ENCODE data around the gene TPR.
A peak's percentile ranks its signal among the peaks of the same experiment; 100 is the strongest.

TPR gene

GRCh38 chr1:186310307-186310706 is 64.7 kb downstream of the TPR start:
- ChIA-PET CTCF (no interaction called here), POLR2A (no interaction called here)
- H3K4me3 ChIP-seq (ENCODE audit: control insufficient read depth in 1 of 7, extremely low read depth in 1 of 7, insufficient read depth in 4 of 7, low read depth in 2 of 7, low read length in 6 of 7), result no peak overlapping the region
- peaks cover 8 to 36% (median 15%) of the 10 kb centered on the region in 4 experiments for H3K36me3 ChIP-seq (ENCODE audit: control insufficient read depth in 4 of 4, insufficient read depth in 4 of 4, low read length in 3 of 4)
- H3K27me3 ChIP-seq (replicated peaks in 2 of 5; ENCODE audit: control insufficient read depth in 4 of 5, insufficient read depth in 5 of 5, low read length in 4 of 5), result no peaks in the 10 kb centered on the region
- DNase-seq, result no peak
- H3K9me3 ChIP-seq (ENCODE audit: control extremely low read depth in 1 of 5, control insufficient read depth in 4 of 5, insufficient read depth in 2 of 5, low read depth in 1 of 5, low read length in 4 of 5), result no peaks in the 10 kb centered on the region
- no peak overlapping the region for H3K27ac ChIP-seq (ENCODE audit: insufficient read depth in 1 of 2, low read depth in 1 of 2, low read length in 2 of 2, poor library complexity in 1 of 2, severe bottlenecking in 2 of 2)
- 96% methylated on average over 3 of the region's 4 CpGs for WGBS (ENCODE audit: insufficient coverage)
- H3K4me1 ChIP-seq (ENCODE audit: control extremely low read depth in 1 of 4, control insufficient read depth in 4 of 4, insufficient read depth in 4 of 4, low read length in 3 of 4), result no peaks in the 10 kb centered on the region

- CTCF ChIA-PET, result no interaction called here
- Histone ChIP-seq H3K27ac (ENCODE audit: insufficient read depth in 1 of 2, low read depth in 1 of 2, low read length in 2 of 2, poor library complexity in 1 of 2, severe bottlenecking in 2 of 2) (no peak overlapping the region), H3K4me1 (ENCODE audit: control extremely low read depth in 1 of 4, control insufficient read depth in 4 of 4, insufficient read depth in 4 of 4, low read length in 3 of 4) (no peaks in the 10 kb centered on the region), H3K9me3 (ENCODE audit: control extremely low read depth in 1 of 5, control insufficient read depth in 4 of 5, insufficient read depth in 2 of 5, low read depth in 1 of 5, low read length in 4 of 5) (no peaks in the 10 kb centered on the region), H3K4me3 (ENCODE audit: control insufficient read depth in 1 of 7, extremely low read depth in 1 of 7, insufficient read depth in 4 of 7, low read depth in 2 of 7, low read length in 6 of 7) (no peak overlapping the region), H3K27me3 (replicated peaks in 2 of 5; ENCODE audit: control insufficient read depth in 4 of 5, insufficient read depth in 5 of 5, low read length in 4 of 5) (no peaks in the 10 kb centered on the region), H3K36me3 (ENCODE audit: control insufficient read depth in 4 of 4, insufficient read depth in 4 of 4, low read length in 3 of 4) (peaks cover 4 to 20% (median 10%) of the 10 kb centered on the region in 4 experiments)
- no peak for DNase-seq
- 100% methylated on average over 3 of the region's 6 CpGs for WGBS (ENCODE audit: insufficient coverage)
- POLR2A ChIA-PET, result interaction anchor here (0.7 kb wide), 1 partner anchor 86 kb away, joined by 3 read pairs; no protein-coding TSS in a partner anchor
Measured at GRCh38 chr1:186308264-186309060, 66.6 kb downstream of the TPR start.

- Histone ChIP-seq H3K27ac (ENCODE audit: insufficient read depth in 1 of 2, low read depth in 1 of 2, low read length in 2 of 2, poor library complexity in 1 of 2, severe bottlenecking in 2 of 2) (no peak overlapping the region), H3K4me1 (ENCODE audit: control extremely low read depth in 1 of 4, control insufficient read depth in 4 of 4, insufficient read depth in 4 of 4, low read length in 3 of 4) (no peaks in the 10 kb centered on the region), H3K4me3 (ENCODE audit: control insufficient read depth in 1 of 7, extremely low read depth in 1 of 7, insufficient read depth in 4 of 7, low read depth in 2 of 7, low read length in 6 of 7) (no peak overlapping the region), H3K36me3 (ENCODE audit: control insufficient read depth in 4 of 4, insufficient read depth in 4 of 4, low read length in 3 of 4) (peaks cover under 1 to 11% (median 4%) of the 10 kb centered on the region in 4 experiments), H3K27me3 (replicated peaks in 2 of 5; ENCODE audit: control insufficient read depth in 4 of 5, insufficient read depth in 5 of 5, low read length in 4 of 5) (no peaks in the 10 kb centered on the region), H3K9me3 (ENCODE audit: control extremely low read depth in 1 of 5, control insufficient read depth in 4 of 5, insufficient read depth in 2 of 5, low read depth in 1 of 5, low read length in 4 of 5) (no peaks in the 10 kb centered on the region)
- DNase-seq, result no peak
- WGBS (ENCODE audit: insufficient coverage), result 100% methylated on average over 1 of the region's 6 CpGs
- CTCF ChIA-PET, result interaction anchor here (0.6 kb wide), 1 partner anchor 23 kb away, joined by 3 read pairs; no protein-coding TSS in a partner anchor
- POLR2A ChIA-PET, result interaction anchor here (0.7 kb wide), 1 partner anchor 87 kb away, joined by 3 read pairs; no protein-coding TSS in a partner anchor
Measured at GRCh38 chr1:186307445-186307844, 67.6 kb downstream of the TPR start.

GRCh38 chr1:186306533-186306932 is 68.5 kb downstream of the TPR start:
- ChIA-PET CTCF (no interaction called here), POLR2A (no interaction called here)
- Histone ChIP-seq H3K9me3 (ENCODE audit: control extremely low read depth in 1 of 5, control insufficient read depth in 4 of 5, insufficient read depth in 2 of 5, low read depth in 1 of 5, low read length in 4 of 5) (no peaks in the 10 kb centered on the region), H3K27me3 (replicated peaks in 2 of 5; ENCODE audit: control insufficient read depth in 4 of 5, insufficient read depth in 5 of 5, low read length in 4 of 5) (no peaks in the 10 kb centered on the region), H3K4me3 (ENCODE audit: control insufficient read depth in 1 of 7, extremely low read depth in 1 of 7, insufficient read depth in 4 of 7, low read depth in 2 of 7, low read length in 6 of 7) (no peak overlapping the region), H3K27ac (ENCODE audit: insufficient read depth in 1 of 2, low read depth in 1 of 2, low read length in 2 of 2, poor library complexity in 1 of 2, severe bottlenecking in 2 of 2) (no peak overlapping the region), H3K36me3 (ENCODE audit: control insufficient read depth in 4 of 4, insufficient read depth in 4 of 4, low read length in 3 of 4) (peaks cover 0 to 5% (median 1%) of the 10 kb centered on the region in 4 experiments), H3K4me1 (ENCODE audit: control extremely low read depth in 1 of 4, control insufficient read depth in 4 of 4, insufficient read depth in 4 of 4, low read length in 3 of 4) (no peaks in the 10 kb centered on the region)
- DNase-seq, result no peak
- WGBS (ENCODE audit: insufficient coverage), result 100% methylated on average over 2 of the region's 3 CpGs

- ChIA-PET POLR2A (no interaction called here), CTCF (interaction anchor here (0.7 to 3.1 kb wide), 3 partner anchors 10 to 45 kb away, joined by 3 to 9 read pairs (median 6); no protein-coding TSS in a partner anchor)
- no peaks in the 10 kb centered on the region for H3K4me1 ChIP-seq (ENCODE audit: control extremely low read depth in 1 of 4, control insufficient read depth in 4 of 4, insufficient read depth in 4 of 4, low read length in 3 of 4)
Measured at GRCh38 chr1:186304982-186305949, 69.8 kb downstream of the TPR start.

GRCh38 chr1:186303911-186304310 is 71.1 kb downstream of the TPR start:
- Histone ChIP-seq H3K4me3 (ENCODE audit: control insufficient read depth in 1 of 7, extremely low read depth in 1 of 7, insufficient read depth in 4 of 7, low read depth in 2 of 7, low read length in 6 of 7) (no peak overlapping the region), H3K36me3 (ENCODE audit: control insufficient read depth in 4 of 4, insufficient read depth in 4 of 4, low read length in 3 of 4) (peaks cover 0 to under 1% (median 0%) of the 10 kb centered on the region in 4 experiments), H3K27me3 (replicated peaks in 2 of 5; ENCODE audit: control insufficient read depth in 4 of 5, insufficient read depth in 5 of 5, low read length in 4 of 5) (no peaks in the 10 kb centered on the region), H3K9me3 (ENCODE audit: control extremely low read depth in 1 of 5, control insufficient read depth in 4 of 5, insufficient read depth in 2 of 5, low read depth in 1 of 5, low read length in 4 of 5) (no peaks in the 10 kb centered on the region), H3K27ac (ENCODE audit: insufficient read depth in 1 of 2, low read depth in 1 of 2, low read length in 2 of 2, poor library complexity in 1 of 2, severe bottlenecking in 2 of 2) (no peak overlapping the region), H3K4me1 (ENCODE audit: control extremely low read depth in 1 of 4, control insufficient read depth in 4 of 4, insufficient read depth in 4 of 4, low read length in 3 of 4) (no peaks in the 10 kb centered on the region)
- 80% methylated on average over 1 of the region's 2 CpGs for WGBS (ENCODE audit: insufficient coverage)
- DNase-seq, result no peak
- CTCF ChIA-PET, result interaction anchor here (1.8 to 3.1 kb wide), 2 partner anchors 11 to 12 kb away, joined by 6 to 9 read pairs; no protein-coding TSS in a partner anchor
- POLR2A ChIA-PET, result no interaction called here

More at GRCh38 chr1:186304982-186305949, 69.8 kb downstream of the TPR start:
- H3K36me3 ChIP-seq (ENCODE audit: control insufficient read depth in 4 of 4, insufficient read depth in 4 of 4, low read length in 3 of 4), result peaks cover 0 to 2% (median under 1%) of the 10 kb centered on the region in 4 experiments
- no peak overlapping the region for H3K27ac ChIP-seq (ENCODE audit: insufficient read depth in 1 of 2, low read depth in 1 of 2, low read length in 2 of 2, poor library complexity in 1 of 2, severe bottlenecking in 2 of 2)
- DNase-seq, result peak; percentile 16 to 40 (median 37)
- no peaks in the 10 kb centered on the region for H3K9me3 ChIP-seq (ENCODE audit: control extremely low read depth in 1 of 5, control insufficient read depth in 4 of 5, insufficient read depth in 2 of 5, low read depth in 1 of 5, low read length in 4 of 5)
- no peaks in the 10 kb centered on the region for H3K27me3 ChIP-seq (replicated peaks in 2 of 5; ENCODE audit: control insufficient read depth in 4 of 5, insufficient read depth in 5 of 5, low read length in 4 of 5)
- WGBS (ENCODE audit: insufficient coverage), result 0% methylated on average over 1 of the region's 6 CpGs
- H3K4me3 ChIP-seq (ENCODE audit: control insufficient read depth in 1 of 7, extremely low read depth in 1 of 7, insufficient read depth in 4 of 7, low read depth in 2 of 7, low read length in 6 of 7), result no peak overlapping the region

All from common myeloid progenitor, CD34-positive (primary cell).